ENCODE data around the gene ACAP1. TPM values are rescaled to one million over a fixed set of nuclear protein-coding genes. Genes with fewer than 3 reads are reported as not detected.
A peak's percentile ranks its signal among the peaks of the same experiment; 100 is the strongest.

Gene ACAP1
- polyA plus RNA-seq, 1 experiment: 0.35 TPM

- POLR2A ChIA-PET: interaction anchor here (1.6 to 3.6 kb wide), 2 partner anchors 17 to 31 kb away, joined by 5 to 17 read pairs; partner anchors contain the start of genes NEURL4 and SLC2A4
- H3K27ac ChIP-seq (ENCODE audit: low read depth, low read length): no peak overlapping the region
Measured at GRCh38 chr17:7312432-7313087, 23.8 kb upstream of the ACAP1 start.

GRCh38 chr17:7313088-7313889 is 23.0 kb upstream of the ACAP1 start:
- no peak for DNase-seq (ENCODE audit: low read depth, low spot score)
- H3K9me3 ChIP-seq (ENCODE audit: control insufficient read depth, insufficient read depth, low read length): peaks cover 5% of the 10 kb centered on the region; the same call in 1 of the 2 replicates
- H3K27ac ChIP-seq (ENCODE audit: low read depth, low read length): peak overlapping the region; percentile 11
- H3K4me3 ChIP-seq (ENCODE audit: low read depth, low read length): no peak overlapping the region
- no peak; the same call in 1 of the 2 replicates for TF ChIP-seq CTCF (IDR thresholded peaks at IDR 0.05; ENCODE audit: low read depth, low read length)
- H3K27me3 ChIP-seq (ENCODE audit: control insufficient read depth, insufficient read depth, low read length): no peaks in the 10 kb centered on the region
- POLR2A ChIA-PET: interaction anchor here (1.6 to 3.6 kb wide), 2 partner anchors 16 to 32 kb away, joined by 5 to 17 read pairs; partner anchors contain the start of genes NEURL4 and SLC2A4
- CTCF ChIA-PET: interaction anchor here (0.6 to 2.1 kb wide), 4 partner anchors 10 to 247 kb away, joined by 3 to 8 read pairs (median 4); no protein-coding TSS in a partner anchor

More at GRCh38 chr17:7312432-7313087, 23.8 kb upstream of the ACAP1 start:
- H3K27me3 ChIP-seq (ENCODE audit: control insufficient read depth, insufficient read depth, low read length): no peaks in the 10 kb centered on the region
- DNase-seq (ENCODE audit: low read depth, low spot score): no peak
- CTCF ChIA-PET: interaction anchor here (0.6 to 2.1 kb wide), 4 partner anchors 11 to 248 kb away, joined by 3 to 8 read pairs (median 4); no protein-coding TSS in a partner anchor
- H3K9me3 ChIP-seq (ENCODE audit: control insufficient read depth, insufficient read depth, low read length): peaks cover 6% of the 10 kb centered on the region; the same call in 1 of the 2 replicates
- no peak for TF ChIP-seq CTCF (IDR thresholded peaks at IDR 0.05; ENCODE audit: low read depth, low read length)
- no peak overlapping the region for H3K4me3 ChIP-seq (ENCODE audit: low read depth, low read length)

GRCh38 chr17:7313890-7314718 is 22.2 kb upstream of the ACAP1 start:
- Histone ChIP-seq H3K4me3 (ENCODE audit: low read depth, low read length) (peak overlapping the region; percentile 86), H3K27ac (ENCODE audit: low read depth, low read length) (peak overlapping the region; percentile 65), H3K27me3 (ENCODE audit: control insufficient read depth, insufficient read depth, low read length) (no peaks in the 10 kb centered on the region), H3K9me3 (ENCODE audit: control insufficient read depth, insufficient read depth, low read length) (peaks cover 2% of the 10 kb centered on the region; the same call in 1 of the 2 replicates)
- no peak for DNase-seq (ENCODE audit: low read depth, low spot score)
- POLR2A ChIA-PET: interaction anchor here (1.6 to 3.6 kb wide), 2 partner anchors 16 to 33 kb away, joined by 5 to 17 read pairs; partner anchors contain the start of genes NEURL4 and SLC2A4
- TF ChIP-seq CTCF (IDR thresholded peaks at IDR 0.05; ENCODE audit: low read depth, low read length): no peak
- CTCF ChIA-PET: interaction anchor here (0.8 to 2.1 kb wide), 2 partner anchors 11 to 34 kb away, joined by 3 to 8 read pairs; no protein-coding TSS in a partner anchor

GRCh38 chr17:7314719-7315569 is 21.4 kb upstream of the ACAP1 start, which contains the start of gene GPS2:
TSS of gene GPS2 (minus strand) at chr17:7315360. CDS start at chr17:7315052, 308 bp downstream.
- H3K9me3 ChIP-seq (ENCODE audit: control insufficient read depth, insufficient read depth, low read length): peaks cover 2% of the 10 kb centered on the region; the same call in 1 of the 2 replicates
- ChIA-PET CTCF (interaction anchor here (0.9 to 2.1 kb wide), 3 partner anchors 8 to 18 kb away, joined by 3 to 8 read pairs (median 3); no protein-coding TSS in a partner anchor), POLR2A (interaction anchor here (3.6 kb wide), 1 partner anchor 15 kb away, joined by 17 read pairs; the partner anchor contains the start of gene NEURL4)
- no peaks in the 10 kb centered on the region for H3K27me3 ChIP-seq (ENCODE audit: control insufficient read depth, insufficient read depth, low read length)
- TF ChIP-seq CTCF (IDR thresholded peaks at IDR 0.05; ENCODE audit: low read depth, low read length): no peak
- H3K4me3 ChIP-seq (ENCODE audit: low read depth, low read length): peak within 1 kb of the TSS; percentile 86
- H3K27ac ChIP-seq (ENCODE audit: low read depth, low read length): peak within 1 kb of the TSS; percentile 65
- DNase-seq (ENCODE audit: low read depth, low spot score): no peak

All from AG04450 (cell line).